NCI-H146 treated with DMSO at 0.1 percent for 48 hours (cell line): ENCODE measurements around the gene KCNH4.

Experiments
- DNase-seq: peaks from one replicate; lab custom pipeline; 2025; ENCODE audit not compliant: unreplicated experiment; lab: John Stamatoyannopoulos, UW

KCNH4 gene

GRCh38 chr17:42138749-42139492, 42.0 kb downstream of the KCNH4 start:
- DNase-seq, result no peak

GRCh38 chr17:42136654-42137051, 44.3 kb downstream of the KCNH4 start:
- no peak for DNase-seq

- DNase-seq, result peak; percentile 76
Measured at GRCh38 chr17:42135664-42136653, 45.0 kb downstream of the KCNH4 start.

GRCh38 chr17:42135151-42135550, 45.8 kb downstream of the KCNH4 start:
- DNase-seq, result no peak

- no peak for DNase-seq
Measured at GRCh38 chr17:42133461-42134041, 47.4 kb downstream of the KCNH4 start.

- DNase-seq, result no peak
Measured at GRCh38 chr17:42132941-42133340, 48.0 kb downstream of the KCNH4 start.

- no peak for DNase-seq
Measured at GRCh38 chr17:42131981-42132432, 48.9 kb downstream of the KCNH4 start.

- no peak for DNase-seq
Measured at GRCh38 chr17:42131232-42131631, 49.7 kb downstream of the KCNH4 start.

- no peak for DNase-seq
Measured at GRCh38 chr17:42130310-42130936, 50.5 kb downstream of the KCNH4 start.

GRCh38 chr17:42129109-42129837, 51.7 kb downstream of the KCNH4 start:
- DNase-seq, result no peak

GRCh38 chr17:42127414-42127813, 53.5 kb downstream of the KCNH4 start:
- no peak for DNase-seq

GRCh38 chr17:42126836-42127235, 54.1 kb downstream of the KCNH4 start:
- no peak for DNase-seq

- no peak for DNase-seq
Measured at GRCh38 chr17:42125565-42125964, 55.4 kb downstream of the KCNH4 start.

GRCh38 chr17:42124256-42124655, 56.7 kb downstream of the KCNH4 start:
- no peak for DNase-seq

- DNase-seq, result peak; percentile 75
Measured at GRCh38 chr17:42122371-42123303, 58.3 kb downstream of the KCNH4 start, which contains the start of gene HSPB9. HSPB9 (plus strand) TSS chr17:42122804; CDS start chr17:42122851, 47 bp downstream.

- peak; percentile 43 for DNase-seq
Measured at GRCh38 chr17:42120770-42121769, 59.9 kb downstream of the KCNH4 start, which contains the start of gene KAT2A. KAT2A (minus strand) TSS chr17:42121367; CDS start chr17:42121304, 63 bp downstream.

GRCh38 chr17:42120161-42120769, 60.7 kb downstream of the KCNH4 start:
- no peak for DNase-seq
